WTC11 (cell line): Measurements from ENCODE around the gene GRAMD4. TPM values are rescaled to one million over a fixed set of nuclear protein-coding genes. Genes with fewer than 3 reads are reported as not detected.

Source experiments
- ATAC-seq: fragments of 200-7000 bp; cut with Tn5 transposase; 2 replicates; pipeline ENCODE4 v1.10.0; 2021; ENCODE audit warnings: mild to moderate bottlenecking, moderate library complexity
- CTCF ChIA-PET: fragments of 300-600 bp; sonication (Branson Sonifier 250); formaldehyde crosslinking; loops from one replicate; lab custom pipeline; 2021; ENCODE audit warnings: antibody characterized with exemption; lab: Charles Lee
- POLR2A ChIA-PET: fragments of 350-600 bp; sonication (Branson Sonifier 250); formaldehyde crosslinking; loops from one replicate; lab custom pipeline; 2021; ENCODE audit warnings: antibody characterized with exemption; lab: Charles Lee
- DNase-seq: peaks from one replicate; pipeline ENCODE4 v3.0.0; 2021; ENCODE audit warnings: low spot score
- H3K27ac Mint-ChIP-seq: 2 replicates; pipeline ENCODE4 v1.8.0; 2021; ENCODE audit warnings: mixed read lengths
- H3K27me3 Mint-ChIP-seq: 2 replicates; pipeline ENCODE4 v1.8.0; 2021; ENCODE audit warnings: low read depth, mild to moderate bottlenecking, moderate library complexity, mixed read lengths
- H3K36me3 Mint-ChIP-seq: 2 replicates; pipeline ENCODE4 v1.8.0; 2021; ENCODE audit warnings: mixed read lengths
- H3K4me1 Mint-ChIP-seq: 2 replicates; pipeline ENCODE4 v1.8.0; 2022; ENCODE audit warnings: mixed read lengths
- H3K4me3 Mint-ChIP-seq: 2 replicates; pipeline ENCODE4 v1.8.0; 2021; ENCODE audit warnings: mild to moderate bottlenecking, moderate library complexity, mixed read lengths
- H3K9me3 Mint-ChIP-seq: 2 replicates; pipeline ENCODE4 v1.8.0; 2021; ENCODE audit warnings: mixed read lengths
- ELF4 ChIP-seq: sonication (generic); formaldehyde crosslinking; IDR thresholded peaks from 2 replicates; pipeline ENCODE4 v1.8.1; 2022; ENCODE audit warnings: low read depth, mild to moderate bottlenecking, moderate library complexity, missing genetic modification reagents
- ESRRA ChIP-seq: sonication (generic); formaldehyde crosslinking; IDR thresholded peaks from 2 replicates; pipeline ENCODE4 v1.8.1; 2022; ENCODE audit warnings: mild to moderate bottlenecking, missing genetic modification reagents, borderline replicate concordance
- FOXJ3 ChIP-seq: sonication (generic); formaldehyde crosslinking; IDR thresholded peaks from 2 replicates; pipeline ENCODE4 v1.9.0; 2021; ENCODE audit warnings: missing genetic modification reagents, mild to moderate bottlenecking, borderline replicate concordance
- GRHL2 ChIP-seq: fragments of 250-450 bp; sonication (Bioruptor Pico); IDR thresholded peaks from 2 replicates; pipeline ENCODE4 v1.8.0; 2022; ENCODE audit warnings: mild to moderate bottlenecking, moderate library complexity; ENCODE audit not compliant: insufficient replicate concordance, severe bottlenecking
- GTF2I ChIP-seq: fragments of 250-450 bp; sonication (Bioruptor Pico); conservative IDR thresholded peaks from 2 replicates; pipeline ENCODE4 v1.4.0; 2021; ENCODE audit warnings: mild to moderate bottlenecking
- JAZF1 ChIP-seq: fragments of 250-450 bp; sonication (Bioruptor Pico); IDR thresholded peaks from 2 replicates; pipeline ENCODE4 v1.9.0; 2021; ENCODE audit warnings: moderate library complexity, mild to moderate bottlenecking, inconsistent platforms
- NFE2L1 ChIP-seq: sonication (generic); formaldehyde crosslinking; IDR thresholded peaks from 2 replicates; pipeline ENCODE4 v1.8.1; 2023; ENCODE audit warnings: missing genetic modification reagents
- NR2C2 ChIP-seq: sonication (generic); formaldehyde crosslinking; IDR thresholded peaks from 2 replicates; pipeline ENCODE4 v1.8.0; 2022; ENCODE audit warnings: mild to moderate bottlenecking, missing genetic modification reagents
- OVOL2 ChIP-seq: fragments of 250-450 bp; sonication (Bioruptor Pico); IDR thresholded peaks from 2 replicates; pipeline ENCODE4 v1.9.0; 2021; ENCODE audit warnings: mild to moderate bottlenecking, borderline replicate concordance
- RELA ChIP-seq: sonication (generic); formaldehyde crosslinking; IDR thresholded peaks from 2 replicates; pipeline ENCODE4 v1.8.1; 2022; ENCODE audit warnings: missing genetic modification reagents, mild to moderate bottlenecking, borderline replicate concordance
- RORB ChIP-seq: fragments of 250-450 bp; sonication (Bioruptor Pico); IDR thresholded peaks from 2 replicates; pipeline ENCODE4 v1.9.0; 2021; ENCODE audit warnings: mild to moderate bottlenecking
- TEAD4 ChIP-seq: sonication (generic); formaldehyde crosslinking; IDR thresholded peaks from 2 replicates; pipeline ENCODE4 v1.8.0; 2022; ENCODE audit warnings: mild to moderate bottlenecking, missing genetic modification reagents
- total RNA-seq: library from RNA; stranded (reverse); gene quantifications from 3 replicates; pipeline ENCODE4 v1.2.3, GENCODE V29; 2021
- TF ChIP-seq, protein P1 (sequence below): sonication (generic); formaldehyde crosslinking; conservative IDR thresholded peaks from 2 replicates; pipeline ENCODE4 v1.8.1; 2022; ENCODE audit warnings: mild to moderate bottlenecking, missing genetic modification reagents
- TF ChIP-seq, protein P2 (sequence below): fragments of 250-450 bp; sonication (Bioruptor Pico); IDR thresholded peaks from 2 replicates; pipeline ENCODE4 v1.9.0; 2021; ENCODE audit warnings: mild to moderate bottlenecking, borderline replicate concordance
- TF ChIP-seq, protein P3 (sequence below): sonication (generic); formaldehyde crosslinking; IDR thresholded peaks from 2 replicates; pipeline ENCODE4 v1.8.1; 2022; ENCODE audit warnings: mild to moderate bottlenecking, missing genetic modification reagents, moderate library complexity, borderline replicate concordance
- TF ChIP-seq, protein P4 (sequence below): fragments of 250-450 bp; sonication (Bioruptor Pico); IDR thresholded peaks from 2 replicates; pipeline ENCODE4 v1.8.0; 2021; ENCODE audit warnings: mild to moderate bottlenecking
- TF ChIP-seq, protein P5 (sequence below): fragments of 250-450 bp; sonication (Bioruptor Pico); IDR thresholded peaks from 2 replicates; pipeline ENCODE4 v1.9.0; 2021; ENCODE audit warnings: mild to moderate bottlenecking
- TF ChIP-seq, protein P6 (sequence below): fragments of 250-450 bp; sonication (Bioruptor Pico); IDR thresholded peaks from 2 replicates; pipeline ENCODE4 v1.9.0; 2021; ENCODE audit warnings: mild to moderate bottlenecking
- TF ChIP-seq, protein P7 (sequence below): sonication (generic); formaldehyde crosslinking; IDR thresholded peaks from 2 replicates; pipeline ENCODE4 v1.8.0; 2022; ENCODE audit warnings: mild to moderate bottlenecking, missing genetic modification reagents
- TF ChIP-seq, protein P8 (sequence below): sonication (generic); formaldehyde crosslinking; IDR thresholded peaks from 2 replicates; pipeline ENCODE4 v1.8.1; 2022; ENCODE audit warnings: low read depth, mild to moderate bottlenecking, moderate library complexity, missing genetic modification reagents, borderline replicate concordance

Gene GRAMD4
- total RNA-seq, 1 experiment from 2014 or later = 41.0 TPM

DNA sequence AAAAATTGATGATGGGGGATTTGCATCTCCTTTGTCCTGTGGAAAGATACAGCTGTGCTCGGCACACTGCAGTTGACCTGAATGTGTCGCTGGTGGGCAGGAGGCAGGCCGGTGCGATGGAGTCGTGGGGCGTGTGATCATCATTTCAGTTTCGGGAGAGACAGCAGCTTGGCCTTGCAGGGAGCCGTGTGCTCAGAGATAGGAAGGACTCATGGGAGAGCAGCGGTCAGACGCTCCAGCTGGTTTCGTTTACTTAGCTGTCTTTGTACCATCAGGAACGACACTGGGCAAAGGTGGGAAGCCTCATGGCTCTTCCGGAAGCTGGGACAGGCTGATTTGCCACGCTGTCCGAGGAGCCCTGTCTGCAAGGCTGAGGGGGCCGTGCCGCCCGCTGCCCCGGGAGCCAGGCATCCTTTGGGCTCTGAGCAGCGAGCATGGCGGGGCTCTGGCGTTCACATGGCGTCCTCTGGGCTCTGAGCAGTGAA lies 32.7 kb downstream of the GRAMD4 start:
- H3K27me3 Mint-ChIP-seq = no peaks in the 10 kb centered on the region
- ChIA-PET CTCF (interaction anchor here (0.6 to 1.7 kb wide), 6 partner anchors 16 to 297 kb away, joined by 3 to 6 read pairs (median 4); no protein-coding TSS in a partner anchor), POLR2A (no interaction called here)
- peaks cover 6% of the 10 kb centered on the region; the same call in 1 of the 2 replicates for H3K9me3 Mint-ChIP-seq
- no peak overlapping the region for H3K4me3 Mint-ChIP-seq
- DNase-seq (no peak), ATAC-seq (no peak)
- H3K4me1 Mint-ChIP-seq = peaks cover 10% of the 10 kb centered on the region
- no peak for TF ChIP-seq RORB (CRISPR knock-in tag)
- no peak for TF ChIP-seq ELF4 (CRISPR knock-in tag)
- TF ChIP-seq, protein P1, sequence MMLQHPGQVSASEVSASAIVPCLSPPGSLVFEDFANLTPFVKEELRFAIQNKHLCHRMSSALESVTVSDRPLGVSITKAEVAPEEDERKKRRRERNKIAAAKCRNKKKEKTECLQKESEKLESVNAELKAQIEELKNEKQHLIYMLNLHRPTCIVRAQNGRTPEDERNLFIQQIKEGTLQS (CRISPR knock-in tag) = no peak
- TF ChIP-seq, protein P2, sequence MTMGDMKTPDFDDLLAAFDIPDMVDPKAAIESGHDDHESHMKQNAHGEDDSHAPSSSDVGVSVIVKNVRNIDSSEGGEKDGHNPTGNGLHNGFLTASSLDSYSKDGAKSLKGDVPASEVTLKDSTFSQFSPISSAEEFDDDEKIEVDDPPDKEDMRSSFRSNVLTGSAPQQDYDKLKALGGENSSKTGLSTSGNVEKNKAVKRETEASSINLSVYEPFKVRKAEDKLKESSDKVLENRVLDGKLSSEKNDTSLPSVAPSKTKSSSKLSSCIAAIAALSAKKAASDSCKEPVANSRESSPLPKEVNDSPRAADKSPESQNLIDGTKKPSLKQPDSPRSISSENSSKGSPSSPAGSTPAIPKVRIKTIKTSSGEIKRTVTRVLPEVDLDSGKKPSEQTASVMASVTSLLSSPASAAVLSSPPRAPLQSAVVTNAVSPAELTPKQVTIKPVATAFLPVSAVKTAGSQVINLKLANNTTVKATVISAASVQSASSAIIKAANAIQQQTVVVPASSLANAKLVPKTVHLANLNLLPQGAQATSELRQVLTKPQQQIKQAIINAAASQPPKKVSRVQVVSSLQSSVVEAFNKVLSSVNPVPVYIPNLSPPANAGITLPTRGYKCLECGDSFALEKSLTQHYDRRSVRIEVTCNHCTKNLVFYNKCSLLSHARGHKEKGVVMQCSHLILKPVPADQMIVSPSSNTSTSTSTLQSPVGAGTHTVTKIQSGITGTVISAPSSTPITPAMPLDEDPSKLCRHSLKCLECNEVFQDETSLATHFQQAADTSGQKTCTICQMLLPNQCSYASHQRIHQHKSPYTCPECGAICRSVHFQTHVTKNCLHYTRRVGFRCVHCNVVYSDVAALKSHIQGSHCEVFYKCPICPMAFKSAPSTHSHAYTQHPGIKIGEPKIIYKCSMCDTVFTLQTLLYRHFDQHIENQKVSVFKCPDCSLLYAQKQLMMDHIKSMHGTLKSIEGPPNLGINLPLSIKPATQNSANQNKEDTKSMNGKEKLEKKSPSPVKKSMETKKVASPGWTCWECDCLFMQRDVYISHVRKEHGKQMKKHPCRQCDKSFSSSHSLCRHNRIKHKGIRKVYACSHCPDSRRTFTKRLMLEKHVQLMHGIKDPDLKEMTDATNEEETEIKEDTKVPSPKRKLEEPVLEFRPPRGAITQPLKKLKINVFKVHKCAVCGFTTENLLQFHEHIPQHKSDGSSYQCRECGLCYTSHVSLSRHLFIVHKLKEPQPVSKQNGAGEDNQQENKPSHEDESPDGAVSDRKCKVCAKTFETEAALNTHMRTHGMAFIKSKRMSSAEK (CRISPR knock-in tag) = no peak
- no peak for TF ChIP-seq JAZF1 (CRISPR knock-in tag)
- TF ChIP-seq, protein P3, sequence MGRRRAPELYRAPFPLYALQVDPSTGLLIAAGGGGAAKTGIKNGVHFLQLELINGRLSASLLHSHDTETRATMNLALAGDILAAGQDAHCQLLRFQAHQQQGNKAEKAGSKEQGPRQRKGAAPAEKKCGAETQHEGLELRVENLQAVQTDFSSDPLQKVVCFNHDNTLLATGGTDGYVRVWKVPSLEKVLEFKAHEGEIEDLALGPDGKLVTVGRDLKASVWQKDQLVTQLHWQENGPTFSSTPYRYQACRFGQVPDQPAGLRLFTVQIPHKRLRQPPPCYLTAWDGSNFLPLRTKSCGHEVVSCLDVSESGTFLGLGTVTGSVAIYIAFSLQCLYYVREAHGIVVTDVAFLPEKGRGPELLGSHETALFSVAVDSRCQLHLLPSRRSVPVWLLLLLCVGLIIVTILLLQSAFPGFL (CRISPR knock-in tag) = no peak
- TF ChIP-seq, protein P4, sequence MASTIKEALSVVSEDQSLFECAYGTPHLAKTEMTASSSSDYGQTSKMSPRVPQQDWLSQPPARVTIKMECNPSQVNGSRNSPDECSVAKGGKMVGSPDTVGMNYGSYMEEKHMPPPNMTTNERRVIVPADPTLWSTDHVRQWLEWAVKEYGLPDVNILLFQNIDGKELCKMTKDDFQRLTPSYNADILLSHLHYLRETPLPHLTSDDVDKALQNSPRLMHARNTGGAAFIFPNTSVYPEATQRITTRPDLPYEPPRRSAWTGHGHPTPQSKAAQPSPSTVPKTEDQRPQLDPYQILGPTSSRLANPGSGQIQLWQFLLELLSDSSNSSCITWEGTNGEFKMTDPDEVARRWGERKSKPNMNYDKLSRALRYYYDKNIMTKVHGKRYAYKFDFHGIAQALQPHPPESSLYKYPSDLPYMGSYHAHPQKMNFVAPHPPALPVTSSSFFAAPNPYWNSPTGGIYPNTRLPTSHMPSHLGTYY (CRISPR knock-in tag) = no peak
- no peak for TF ChIP-seq GTF2I (CRISPR knock-in tag)
- TF ChIP-seq, protein P5, sequence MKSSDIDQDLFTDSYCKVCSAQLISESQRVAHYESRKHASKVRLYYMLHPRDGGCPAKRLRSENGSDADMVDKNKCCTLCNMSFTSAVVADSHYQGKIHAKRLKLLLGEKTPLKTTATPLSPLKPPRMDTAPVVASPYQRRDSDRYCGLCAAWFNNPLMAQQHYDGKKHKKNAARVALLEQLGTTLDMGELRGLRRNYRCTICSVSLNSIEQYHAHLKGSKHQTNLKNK (CRISPR knock-in tag) = no peak
- no peak for TF ChIP-seq FOXJ3 (CRISPR knock-in tag)
- no peak for TF ChIP-seq OVOL2
- TF ChIP-seq, protein P6, sequence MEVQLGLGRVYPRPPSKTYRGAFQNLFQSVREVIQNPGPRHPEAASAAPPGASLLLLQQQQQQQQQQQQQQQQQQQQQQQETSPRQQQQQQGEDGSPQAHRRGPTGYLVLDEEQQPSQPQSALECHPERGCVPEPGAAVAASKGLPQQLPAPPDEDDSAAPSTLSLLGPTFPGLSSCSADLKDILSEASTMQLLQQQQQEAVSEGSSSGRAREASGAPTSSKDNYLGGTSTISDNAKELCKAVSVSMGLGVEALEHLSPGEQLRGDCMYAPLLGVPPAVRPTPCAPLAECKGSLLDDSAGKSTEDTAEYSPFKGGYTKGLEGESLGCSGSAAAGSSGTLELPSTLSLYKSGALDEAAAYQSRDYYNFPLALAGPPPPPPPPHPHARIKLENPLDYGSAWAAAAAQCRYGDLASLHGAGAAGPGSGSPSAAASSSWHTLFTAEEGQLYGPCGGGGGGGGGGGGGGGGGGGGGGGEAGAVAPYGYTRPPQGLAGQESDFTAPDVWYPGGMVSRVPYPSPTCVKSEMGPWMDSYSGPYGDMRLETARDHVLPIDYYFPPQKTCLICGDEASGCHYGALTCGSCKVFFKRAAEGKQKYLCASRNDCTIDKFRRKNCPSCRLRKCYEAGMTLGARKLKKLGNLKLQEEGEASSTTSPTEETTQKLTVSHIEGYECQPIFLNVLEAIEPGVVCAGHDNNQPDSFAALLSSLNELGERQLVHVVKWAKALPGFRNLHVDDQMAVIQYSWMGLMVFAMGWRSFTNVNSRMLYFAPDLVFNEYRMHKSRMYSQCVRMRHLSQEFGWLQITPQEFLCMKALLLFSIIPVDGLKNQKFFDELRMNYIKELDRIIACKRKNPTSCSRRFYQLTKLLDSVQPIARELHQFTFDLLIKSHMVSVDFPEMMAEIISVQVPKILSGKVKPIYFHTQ = no peak
- no peak for TF ChIP-seq NR2C2 (CRISPR knock-in tag)
- TF ChIP-seq RELA = no peak
- no peak for TF ChIP-seq TEAD4 (CRISPR knock-in tag)
- no peak for TF ChIP-seq ESRRA (CRISPR knock-in tag)
- no peak for TF ChIP-seq NFE2L1 (CRISPR knock-in tag)
- TF ChIP-seq, protein P7, sequence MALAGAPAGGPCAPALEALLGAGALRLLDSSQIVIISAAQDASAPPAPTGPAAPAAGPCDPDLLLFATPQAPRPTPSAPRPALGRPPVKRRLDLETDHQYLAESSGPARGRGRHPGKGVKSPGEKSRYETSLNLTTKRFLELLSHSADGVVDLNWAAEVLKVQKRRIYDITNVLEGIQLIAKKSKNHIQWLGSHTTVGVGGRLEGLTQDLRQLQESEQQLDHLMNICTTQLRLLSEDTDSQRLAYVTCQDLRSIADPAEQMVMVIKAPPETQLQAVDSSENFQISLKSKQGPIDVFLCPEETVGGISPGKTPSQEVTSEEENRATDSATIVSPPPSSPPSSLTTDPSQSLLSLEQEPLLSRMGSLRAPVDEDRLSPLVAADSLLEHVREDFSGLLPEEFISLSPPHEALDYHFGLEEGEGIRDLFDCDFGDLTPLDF (CRISPR knock-in tag) = no peak
- no peak for TF ChIP-seq GRHL2
- TF ChIP-seq, protein P8, sequence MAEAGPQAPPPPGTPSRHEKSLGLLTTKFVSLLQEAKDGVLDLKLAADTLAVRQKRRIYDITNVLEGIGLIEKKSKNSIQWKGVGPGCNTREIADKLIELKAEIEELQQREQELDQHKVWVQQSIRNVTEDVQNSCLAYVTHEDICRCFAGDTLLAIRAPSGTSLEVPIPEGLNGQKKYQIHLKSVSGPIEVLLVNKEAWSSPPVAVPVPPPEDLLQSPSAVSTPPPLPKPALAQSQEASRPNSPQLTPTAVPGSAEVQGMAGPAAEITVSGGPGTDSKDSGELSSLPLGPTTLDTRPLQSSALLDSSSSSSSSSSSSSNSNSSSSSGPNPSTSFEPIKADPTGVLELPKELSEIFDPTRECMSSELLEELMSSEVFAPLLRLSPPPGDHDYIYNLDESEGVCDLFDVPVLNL (CRISPR knock-in tag) = no peak
- H3K27ac Mint-ChIP-seq = peak overlapping the region; percentile 93
- H3K36me3 Mint-ChIP-seq = no peaks in the 10 kb centered on the region
